ENCODE results near the gene TPD52L1. TPM values are rescaled to one million over a fixed set of nuclear protein-coding genes. Genes with fewer than 3 reads are reported as not detected.

The TPD52L1 gene
- total RNA-seq, 3 donors from 2014 or later (not counting 1 experiment from before 2014, with no cell fraction given), result 1.2 TPM; not detected in 1

DNA sequence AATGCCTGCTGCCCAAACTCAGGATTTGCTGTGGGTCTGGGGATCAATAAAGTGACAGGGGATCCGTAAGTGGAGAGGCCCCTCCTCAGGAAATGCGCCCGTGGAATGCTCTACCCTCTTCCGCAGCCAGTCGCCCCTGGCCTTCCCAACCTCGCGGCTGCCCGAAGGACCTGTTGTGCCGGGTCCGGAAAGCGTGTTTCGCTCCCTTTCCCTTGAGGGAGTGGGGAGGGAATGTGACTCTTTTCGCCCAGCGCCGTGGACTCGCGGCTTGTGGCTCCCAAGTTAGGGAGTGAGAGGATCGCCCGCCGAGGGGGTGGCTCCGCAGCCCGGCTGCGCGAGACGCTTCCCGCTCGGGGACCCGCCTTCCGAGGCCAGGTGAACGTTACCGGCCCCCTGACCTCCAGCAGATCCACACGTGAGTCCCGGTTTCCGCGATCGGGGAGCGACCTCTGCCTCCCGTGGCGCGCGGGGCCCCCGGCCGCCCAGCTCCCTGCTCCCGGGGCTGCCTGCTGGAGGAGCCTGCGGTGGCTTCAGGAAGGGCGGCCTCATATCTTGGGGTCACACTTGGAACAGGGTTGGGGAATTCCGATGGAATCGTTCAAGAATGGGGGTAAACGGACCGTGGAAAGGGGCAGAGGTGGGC is 666 bp downstream of the TPD52L1 start:
- Mint-ChIP-seq H3K36me3 (no peaks in the 10 kb centered on the region), H3K27ac (peak overlapping the region in 1 of 2 donors; percentile 31), H3K9me3 (no peaks in the 10 kb centered on the region), H3K4me1 (peaks cover 5 to 16% of the 10 kb centered on the region in 2 donors), H3K4me3 (peak overlapping the region; percentile 86), H3K27me3 (ENCODE audit: low read depth in 2 of 2) (peaks cover 20 to 38% of the 10 kb centered on the region in 2 donors)
- TF ChIP-seq CTCF (IDR thresholded peaks at IDR 0.05), result no peak
- Histone ChIP-seq H3K27ac (ENCODE audit: low read length) (no peak overlapping the region), H3K4me3 (ENCODE audit: low read length) (peak overlapping the region; percentile 37), H3K4me1 (ENCODE audit: control insufficient read depth, insufficient read depth, low read length) (peaks cover 15% of the 10 kb centered on the region), H3K36me3 (ENCODE audit: control insufficient read depth, insufficient read depth, low read length) (no peaks in the 10 kb centered on the region), H3K27me3 (ENCODE audit: control insufficient read depth, insufficient read depth, low read length) (peaks cover 14% of the 10 kb centered on the region), H3K9me3 (ENCODE audit: control insufficient read depth, insufficient read depth, low read length) (no peaks in the 10 kb centered on the region)
- ATAC-seq, result no peak
- 2% methylated on average over 50 of the region's 50 CpGs for WGBS (ENCODE audit: insufficient coverage)
- intact Hi-C loops (cut with micrococcal nuclease), result loop anchor here (5.0 to 10.0 kb wide), 2 partner anchors 151 to 613 kb away; partner anchors contain the start of gene HDDC2
- peak; percentile 5 to 15 for DNase-seq

- H3K4me1 Mint-ChIP-seq, result peaks cover 5 to 16% of the 10 kb centered on the region in 2 donors
- peak overlapping the region; percentile 37 for H3K4me3 ChIP-seq (ENCODE audit: low read length)
Measured at GRCh38 chr6:125154761-125155135, 1.2 kb downstream of the TPD52L1 start.

DNA sequence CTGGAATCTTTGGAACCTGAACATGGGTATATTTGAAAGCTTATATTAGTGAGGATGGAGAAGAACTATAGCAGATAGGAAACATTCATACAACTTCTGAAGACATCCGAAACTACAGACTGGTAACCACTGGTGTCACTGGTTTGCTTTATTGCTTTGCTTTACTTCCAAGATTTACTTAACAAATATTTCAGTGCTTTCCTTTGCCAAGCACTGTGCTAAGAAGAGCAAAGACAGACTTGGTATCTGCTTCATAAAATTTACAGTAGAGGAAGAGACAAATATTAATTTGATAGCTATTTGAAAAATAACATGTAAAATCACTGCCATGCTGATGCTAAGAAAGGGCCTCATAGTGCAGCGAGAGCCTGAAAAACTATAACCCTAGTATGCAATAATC is 1.8 kb downstream of the TPD52L1 start:
- H3K27me3 ChIP-seq (ENCODE audit: control insufficient read depth, insufficient read depth, low read length), result peaks cover 14% of the 10 kb centered on the region

More at GRCh38 chr6:125154761-125155135, 1.2 kb downstream of the TPD52L1 start:
- Mint-ChIP-seq H3K27me3 (ENCODE audit: low read depth in 2 of 2) (peaks cover 20 to 33% of the 10 kb centered on the region in 2 donors), H3K4me3 (peak overlapping the region; percentile 79), H3K27ac (no peak overlapping the region), H3K36me3 (no peaks in the 10 kb centered on the region), H3K9me3 (no peaks in the 10 kb centered on the region)
- H3K36me3 ChIP-seq (ENCODE audit: control insufficient read depth, insufficient read depth, low read length), result no peaks in the 10 kb centered on the region
- peak; percentile 34 for TF ChIP-seq CTCF (IDR thresholded peaks at IDR 0.05)
- DNase-seq, result peak in 1 of 2 donors; percentile 49
- no peaks in the 10 kb centered on the region for H3K9me3 ChIP-seq (ENCODE audit: control insufficient read depth, insufficient read depth, low read length)
- intact Hi-C loops (cut with micrococcal nuclease), result loop anchor here (5.0 to 10.0 kb wide), 2 partner anchors 150 to 613 kb away; partner anchors contain the start of gene HDDC2
- peaks cover 15% of the 10 kb centered on the region for H3K4me1 ChIP-seq (ENCODE audit: control insufficient read depth, insufficient read depth, low read length)
- H3K27me3 ChIP-seq (ENCODE audit: control insufficient read depth, insufficient read depth, low read length), result peaks cover 14% of the 10 kb centered on the region
- peak in 2 of 3 donors; percentile 52 to 59 for ATAC-seq
- WGBS (ENCODE audit: insufficient coverage), result 43% methylated on average over 10 of the region's 14 CpGs
- no peak overlapping the region for H3K27ac ChIP-seq (ENCODE audit: low read length)

More for the DNA sequence above, 1.8 kb downstream of the TPD52L1 start:
- Histone ChIP-seq H3K4me3 (ENCODE audit: low read length) (no peak overlapping the region), H3K27ac (ENCODE audit: low read length) (no peak overlapping the region), H3K4me1 (ENCODE audit: control insufficient read depth, insufficient read depth, low read length) (peaks cover 15% of the 10 kb centered on the region), H3K36me3 (ENCODE audit: control insufficient read depth, insufficient read depth, low read length) (no peaks in the 10 kb centered on the region), H3K9me3 (ENCODE audit: control insufficient read depth, insufficient read depth, low read length) (no peaks in the 10 kb centered on the region)
- peak overlapping the region; percentile 79 for H3K4me3 Mint-ChIP-seq
- H3K9me3 Mint-ChIP-seq, result no peaks in the 10 kb centered on the region
- peaks cover 16 to 27% of the 10 kb centered on the region in 2 donors for H3K27me3 Mint-ChIP-seq (ENCODE audit: low read depth in 2 of 2)
- H3K27ac Mint-ChIP-seq, result no peak overlapping the region
- intact Hi-C loops (cut with micrococcal nuclease), result loop anchor here (10.0 kb wide), 1 partner anchor 149 kb away; the partner anchor contains the start of gene HDDC2
- 94% methylated on average over 2 of the region's 2 CpGs for WGBS (ENCODE audit: insufficient coverage)
- DNase-seq, result no peak
- no peak for ATAC-seq
- TF ChIP-seq CTCF (IDR thresholded peaks at IDR 0.05), result peak; percentile 3
- peaks cover 5 to 16% of the 10 kb centered on the region in 2 donors for H3K4me1 Mint-ChIP-seq
- no peaks in the 10 kb centered on the region for H3K36me3 Mint-ChIP-seq

Data from natural killer cell (primary cell).